Ovary (tissue), 3 donors: ENCODE measurements around the gene FBN1.

Experiments used
- CTCF ChIP-seq, 3 donors: fragments of 450-650 bp in 2 of 3; fragments of 200-600 bp in 1 of 3; IDR thresholded peaks; one replicate each; pipeline versions ENCODE4 v1.5.1 to v1.8.0; 2016 to 2022; ENCODE audit warnings: antibody characterized with exemption in 3 of 3, mild to moderate bottlenecking in 1 of 3
- POLR2A ChIP-seq: fragments of 450-650 bp; IDR thresholded peaks from one replicate; pipeline ENCODE4 v1.6.1; 2017; ENCODE audit warnings: antibody characterized with exemption, mild to moderate bottlenecking, moderate library complexity
- donor health status: DM: no; HTN: no; CAD: no.

DNA sequence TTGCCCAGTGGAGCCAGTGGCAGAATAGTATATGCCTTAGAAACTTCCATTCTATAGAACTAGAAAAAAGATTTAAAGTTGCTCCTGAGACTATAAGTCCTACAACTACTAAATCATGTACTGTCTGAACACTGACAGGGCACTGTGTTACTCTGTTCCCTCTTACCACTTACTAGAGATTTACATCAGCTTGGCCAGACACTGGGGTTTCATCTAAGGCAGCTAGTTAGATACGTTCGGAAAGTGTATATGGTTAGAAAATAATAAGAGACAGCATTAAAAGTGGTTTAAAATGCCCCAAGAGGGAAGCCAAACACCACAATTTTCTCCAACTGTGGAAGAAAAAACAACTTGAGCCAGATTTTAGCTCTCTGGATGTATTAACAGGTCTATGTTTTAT, 97.1 kb downstream of the FBN1 start:
- TF ChIP-seq CTCF (IDR thresholded peaks at IDR 0.05), result no peak
- TF ChIP-seq POLR2A, result no peak
